Smooth muscle cell (in vitro differentiated cells): ENCODE results near the gene ARHGEF19. TPM values are rescaled to one million over a fixed set of nuclear protein-coding genes. Genes with fewer than 3 reads are reported as not detected.

ENCODE experiments used
- DNase-seq: peaks from one replicate; lab custom pipeline; 2025; ENCODE audit not compliant: unreplicated experiment; lab: John Stamatoyannopoulos, UW
- H2AFZ ChIP-seq: fragments of 200-600 bp; sonication (generic); 2 replicates; pipeline ENCODE4 v1.6.0; 2016; ENCODE audit warnings: antibody characterized with exemption, low read depth, mild to moderate bottlenecking
- H3F3A ChIP-seq: fragments of 200-600 bp; sonication (generic); 2 replicates; pipeline ENCODE4 v1.6.0; 2017; ENCODE audit warnings: antibody characterized with exemption, low read depth
- H3K27ac ChIP-seq: fragments of 200-600 bp; sonication (generic); 2 replicates; pipeline ENCODE4 v1.5.1; 2016; ENCODE audit warnings: low read depth, mild to moderate bottlenecking
- H3K27me3 ChIP-seq: fragments of 200-600 bp; sonication (generic); 2 replicates; pipeline ENCODE4 v1.6.1; 2016; ENCODE audit warnings: low read depth, mild to moderate bottlenecking
- H3K36me3 ChIP-seq: fragments of 200-600 bp; sonication (generic); 2 replicates; pipeline ENCODE4 v1.5.1; 2016; ENCODE audit warnings: low read depth
- H3K4me1 ChIP-seq: fragments of 200-600 bp; sonication (generic); 2 replicates; pipeline ENCODE4 v1.5.1; 2016; ENCODE audit warnings: low read depth
- H3K4me2 ChIP-seq: fragments of 200-600 bp; sonication (generic); 2 replicates; pipeline ENCODE4 v1.6.0; 2016; ENCODE audit warnings: mild to moderate bottlenecking
- H3K4me3 ChIP-seq: fragments of 200-600 bp; sonication (generic); 2 replicates; pipeline ENCODE4 v1.5.1; 2016; ENCODE audit warnings: mild to moderate bottlenecking
- H3K79me2 ChIP-seq: fragments of 200-600 bp; sonication (generic); 2 replicates; pipeline ENCODE4 v1.6.0; 2016; ENCODE audit warnings: low read depth, mild to moderate bottlenecking
- H3K9ac ChIP-seq: fragments of 200-600 bp; sonication (generic); 2 replicates; pipeline ENCODE4 v1.6.0; 2016; ENCODE audit warnings: low read depth
- H3K9me3 ChIP-seq: fragments of 200-600 bp; sonication (generic); replicated peaks from 2 replicates; pipeline ENCODE4 v1.5.1; 2016; ENCODE audit warnings: low read depth
- H4K20me1 ChIP-seq: fragments of 200-600 bp; sonication (generic); 2 replicates; pipeline ENCODE4 v1.6.0; 2016; ENCODE audit warnings: low read depth
- CTCF ChIP-seq: fragments of 200-600 bp; sonication (generic); IDR thresholded peaks from 2 replicates; pipeline ENCODE4 v1.5.1; 2017; ENCODE audit warnings: borderline replicate concordance, mild to moderate bottlenecking, antibody characterized with exemption; ENCODE audit not compliant: insufficient read depth, poor library complexity, severe bottlenecking
- WGBS: methylation state at CpG from one replicate; pipeline ENCODE4 v1.1.7; 2016; ENCODE audit warnings: low lambda C conversion rate; 5-methylcytosine and 5-hydroxymethylcytosine counted together
- polyA plus RNA-seq: library from polyadenylated mRNA; unstranded; fragments of >200 nt; fragmentation: Nextera tagmentation; extraction: Ambion mirVana; gene quantifications from 2 replicates; pipeline ENCODE4 v1.2.1, GENCODE V29; 2016
- total RNA-seq: library from RNA; depleted of rRNA; stranded (reverse); fragments of >200 nt; gene quantifications from 2 replicates; pipeline ENCODE4 v1.2.3, GENCODE V29; 2014

ARHGEF19 gene
- total and polyA plus RNA-seq, 2 experiments from 2014 or later = 32.1 to 45.9 TPM

DNA sequence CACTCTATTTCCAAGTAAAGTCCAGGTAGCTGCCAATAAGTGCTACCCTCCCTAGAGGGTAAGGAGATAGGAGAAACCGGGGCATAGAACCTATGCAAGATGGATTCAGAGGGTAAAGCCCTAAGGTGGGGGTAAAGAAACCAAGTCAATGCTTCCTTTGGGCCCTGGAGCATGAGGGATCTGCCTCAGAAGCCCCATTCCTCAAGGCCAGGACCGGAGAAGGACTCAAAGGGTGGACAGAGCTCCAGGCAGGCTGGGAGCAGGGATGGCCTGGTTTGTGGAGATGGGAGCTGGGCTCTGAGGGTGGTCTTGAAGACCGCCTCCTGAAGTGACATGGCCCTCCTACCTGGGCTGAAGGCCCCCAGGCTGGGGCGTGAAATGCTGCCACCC, 60.5 kb downstream of the ARHGEF19 start:
- Histone ChIP-seq H3K36me3 (no peaks in the 10 kb centered on the region), H3K27ac (peak overlapping the region; percentile 87), H3K4me2 (peak overlapping the region; percentile 98), H3K9ac (peak overlapping the region; percentile 93), H3K79me2 (peaks cover 70% of the 10 kb centered on the region), H3K27me3 (no peaks in the 10 kb centered on the region), H3K4me1 (peaks cover 48% of the 10 kb centered on the region), H3K4me3 (peak overlapping the region; percentile 2), H2AFZ (no peak overlapping the region), H4K20me1 (peaks cover 77% of the 10 kb centered on the region), H3F3A (peaks cover 15% of the 10 kb centered on the region), H3K9me3 (no peaks in the 10 kb centered on the region)
- no peak for TF ChIP-seq CTCF
- WGBS = 70% methylated on average over 4 of the region's 4 CpGs
- DNase-seq = no peak

- no peak for TF ChIP-seq CTCF
- peaks cover 18% of the 10 kb centered on the region for H3F3A ChIP-seq
- no peak overlapping the region for H3K4me3 ChIP-seq
- no peak overlapping the region for H2AFZ ChIP-seq
- no peaks in the 10 kb centered on the region for H3K27me3 ChIP-seq
- H3K9me3 ChIP-seq = no peaks in the 10 kb centered on the region
- H3K79me2 ChIP-seq = peaks cover 70% of the 10 kb centered on the region
- H3K4me1 ChIP-seq = peaks cover 48% of the 10 kb centered on the region
- H3K9ac ChIP-seq = peak overlapping the region; percentile 93
- H4K20me1 ChIP-seq = peaks cover 82% of the 10 kb centered on the region
- no peaks in the 10 kb centered on the region for H3K36me3 ChIP-seq
- WGBS = 47% methylated on average over 9 of the region's 9 CpGs
- peak overlapping the region; percentile 98 for H3K4me2 ChIP-seq
- no peak for DNase-seq
- H3K27ac ChIP-seq = peak overlapping the region; percentile 87
Measured at GRCh38 chr1:16151196-16151994, 61.1 kb downstream of the ARHGEF19 start.

DNA sequence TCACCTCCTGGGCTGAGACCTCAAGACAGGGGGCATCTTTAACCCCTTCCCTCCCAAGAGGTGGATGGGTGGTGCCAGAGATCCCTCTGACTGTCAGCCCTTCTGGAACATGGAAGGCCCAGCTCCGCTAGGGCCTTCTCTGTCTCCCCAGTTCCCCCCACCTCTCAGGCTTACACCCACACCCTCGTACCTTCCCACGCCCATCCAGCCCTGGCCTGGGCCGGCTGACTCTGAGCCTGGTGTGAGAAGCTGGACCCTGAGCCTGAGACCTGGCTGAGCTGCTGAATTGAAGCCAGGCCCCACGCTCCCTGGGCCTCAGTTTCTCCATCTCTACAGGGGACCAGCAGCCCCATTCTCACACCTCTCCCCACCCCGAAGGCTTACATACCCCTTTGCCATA, 61.9 kb downstream of the ARHGEF19 start:
- Histone ChIP-seq H3K27me3 (no peaks in the 10 kb centered on the region), H3K27ac (peak overlapping the region; percentile 87), H3K9me3 (no peaks in the 10 kb centered on the region), H4K20me1 (peaks cover 86% of the 10 kb centered on the region), H3K4me3 (no peak overlapping the region), H3K4me2 (peak overlapping the region; percentile 98), H3K9ac (no peak overlapping the region), H3F3A (peaks cover 18% of the 10 kb centered on the region), H3K36me3 (no peaks in the 10 kb centered on the region), H2AFZ (no peak overlapping the region), H3K4me1 (peaks cover 52% of the 10 kb centered on the region), H3K79me2 (peaks cover 67% of the 10 kb centered on the region)
- no peak for TF ChIP-seq CTCF
- DNase-seq = no peak
- WGBS = 94% methylated on average over 6 of the region's 6 CpGs
